ENCODE data around the gene HOMER1. TPM values are rescaled to one million over a fixed set of nuclear protein-coding genes. Genes with fewer than 3 reads are reported as not detected.
A peak's percentile ranks its signal among the peaks of the same experiment; 100 is the strongest.

The HOMER1 gene
- 15.7 and 18.3 TPM in 2 replicates for total RNA-seq (2014; rRNA removed; shearing (Covaris generic))

GRCh38 chr5:79513704-79514390 is at the start of gene HOMER1:
Gene HOMER1, minus strand, starts transcription at chr5:79514134. Its CDS starts 1,360 bp downstream, at chr5:79512774.
- no peaks in the 10 kb centered on the region for H3K27me3 ChIP-seq

GRCh38 chr5:79563247-79563590 is 49.3 kb upstream of the HOMER1 start:
- H3K27ac ChIP-seq = no peak overlapping the region
- H3K4me1 ChIP-seq = peaks cover 3% of the 10 kb centered on the region; the same call in 1 of the 2 replicates
- H3K27me3 ChIP-seq = no peaks in the 10 kb centered on the region
- H3K9me3 ChIP-seq (replicated peaks) = no peaks in the 10 kb centered on the region
- H3K4me3 ChIP-seq = no peak overlapping the region
- no peaks in the 10 kb centered on the region for H3K36me3 ChIP-seq
- no peak for DNase-seq

More at GRCh38 chr5:79513704-79514390, at the start of gene HOMER1:
- H3K4me1 ChIP-seq = peaks cover 11% of the 10 kb centered on the region
- DNase-seq = peak; percentile 86
- H3K9me3 ChIP-seq (replicated peaks) = no peaks in the 10 kb centered on the region
- H3K27ac ChIP-seq = peak within 1 kb of the TSS; percentile 65
- peak within 1 kb of the TSS; percentile 75 for H3K4me3 ChIP-seq
- no peaks in the 10 kb centered on the region for H3K36me3 ChIP-seq

GRCh38 chr5:79562351-79563246 is 48.7 kb upstream of the HOMER1 start:
- H3K36me3 ChIP-seq = no peaks in the 10 kb centered on the region

GRCh38 chr5:79561525-79561893 is 47.6 kb upstream of the HOMER1 start:
- no peaks in the 10 kb centered on the region for H3K27me3 ChIP-seq
- H3K4me1 ChIP-seq = 0 out of 2 replicates have a peak, but pooled peaks cover 2% of the 10 kb centered on the region
- DNase-seq = no peak
- no peaks in the 10 kb centered on the region for H3K36me3 ChIP-seq
- H3K27ac ChIP-seq = no peak overlapping the region
- H3K4me3 ChIP-seq = no peak overlapping the region
- no peaks in the 10 kb centered on the region for H3K9me3 ChIP-seq (replicated peaks)

More at GRCh38 chr5:79562351-79563246, 48.7 kb upstream of the HOMER1 start:
- Histone ChIP-seq H3K4me1 (0 out of 2 replicates have a peak, but pooled peaks cover 2% of the 10 kb centered on the region), H3K4me3 (no peak overlapping the region), H3K27ac (no peak overlapping the region), H3K9me3 (replicated peaks) (no peaks in the 10 kb centered on the region), H3K27me3 (no peaks in the 10 kb centered on the region)
- DNase-seq = no peak

GRCh38 chr5:79560771-79561524 is 47.0 kb upstream of the HOMER1 start:
- no peaks in the 10 kb centered on the region for H3K27me3 ChIP-seq
- no peak for DNase-seq
- no peaks in the 10 kb centered on the region for H3K9me3 ChIP-seq (replicated peaks)
- H3K4me3 ChIP-seq = no peak overlapping the region
- H3K36me3 ChIP-seq = no peaks in the 10 kb centered on the region
- H3K27ac ChIP-seq = no peak overlapping the region
- H3K4me1 ChIP-seq = peaks cover 2% of the 10 kb centered on the region; the same call in 1 of the 2 replicates

- no peaks in the 10 kb centered on the region for H3K9me3 ChIP-seq (replicated peaks)
- no peak overlapping the region for H3K27ac ChIP-seq
- no peaks in the 10 kb centered on the region; the same call in 1 of the 2 replicates for H3K4me1 ChIP-seq
- H3K4me3 ChIP-seq = no peak overlapping the region
- H3K27me3 ChIP-seq = no peaks in the 10 kb centered on the region
- H3K36me3 ChIP-seq = no peaks in the 10 kb centered on the region
- DNase-seq = no peak
Observed at GRCh38 chr5:79555418-79555817, 41.5 kb upstream of the HOMER1 start.

- peaks cover 2% of the 10 kb centered on the region for H3K4me1 ChIP-seq
- DNase-seq = no peak
- H3K27me3 ChIP-seq = no peaks in the 10 kb centered on the region
Observed at GRCh38 chr5:79552984-79553383, 39.0 kb upstream of the HOMER1 start.

GRCh38 chr5:79547982-79548381 is 34.0 kb upstream of the HOMER1 start:
- peaks cover 8% of the 10 kb centered on the region; the same call in 1 of the 2 replicates for H3K4me1 ChIP-seq
- DNase-seq = no peak
- no peak overlapping the region for H3K4me3 ChIP-seq
- H3K36me3 ChIP-seq = no peaks in the 10 kb centered on the region
- no peak overlapping the region for H3K27ac ChIP-seq
- H3K9me3 ChIP-seq (replicated peaks) = no peaks in the 10 kb centered on the region
- H3K27me3 ChIP-seq = no peaks in the 10 kb centered on the region

More at GRCh38 chr5:79552984-79553383, 39.0 kb upstream of the HOMER1 start:
- Histone ChIP-seq H3K27ac (no peak overlapping the region), H3K9me3 (replicated peaks) (no peaks in the 10 kb centered on the region), H3K36me3 (no peaks in the 10 kb centered on the region), H3K4me3 (no peak overlapping the region)

GRCh38 chr5:79547429-79547822 is 33.5 kb upstream of the HOMER1 start:
- H3K36me3 ChIP-seq = no peaks in the 10 kb centered on the region
- H3K27ac ChIP-seq = no peak overlapping the region
- no peak for DNase-seq
- no peaks in the 10 kb centered on the region for H3K27me3 ChIP-seq
- H3K4me1 ChIP-seq = peaks cover 8% of the 10 kb centered on the region; the same call in 1 of the 2 replicates
- H3K9me3 ChIP-seq (replicated peaks) = no peaks in the 10 kb centered on the region
- H3K4me3 ChIP-seq = no peak overlapping the region

GRCh38 chr5:79546782-79547428 is 33.0 kb upstream of the HOMER1 start:
- Histone ChIP-seq H3K36me3 (no peaks in the 10 kb centered on the region), H3K4me3 (no peak overlapping the region), H3K27me3 (no peaks in the 10 kb centered on the region), H3K9me3 (replicated peaks) (no peaks in the 10 kb centered on the region), H3K4me1 (peaks cover 8% of the 10 kb centered on the region; the same call in 1 of the 2 replicates), H3K27ac (no peak overlapping the region)
- peak in 1 of 2 experiments; percentile 36 for DNase-seq

GRCh38 chr5:79544131-79544530 is 30.2 kb upstream of the HOMER1 start:
- Histone ChIP-seq H3K27ac (no peak overlapping the region), H3K9me3 (replicated peaks) (no peaks in the 10 kb centered on the region), H3K27me3 (no peaks in the 10 kb centered on the region), H3K36me3 (no peaks in the 10 kb centered on the region), H3K4me3 (no peak overlapping the region), H3K4me1 (peaks cover 8% of the 10 kb centered on the region; the same call in 1 of the 2 replicates)
- no peak for DNase-seq

GRCh38 chr5:79540939-79541338 is 27.0 kb upstream of the HOMER1 start:
- Histone ChIP-seq H3K4me3 (no peak overlapping the region), H3K9me3 (replicated peaks) (no peaks in the 10 kb centered on the region), H3K27me3 (no peaks in the 10 kb centered on the region)

GRCh38 chr5:79536193-79536906 is 22.4 kb upstream of the HOMER1 start:
- peak in 1 of 2 experiments; percentile 33 for DNase-seq
- Histone ChIP-seq H3K27me3 (no peaks in the 10 kb centered on the region), H3K27ac (no peak overlapping the region), H3K9me3 (replicated peaks) (no peaks in the 10 kb centered on the region), H3K4me3 (no peak overlapping the region), H3K4me1 (no peaks in the 10 kb centered on the region), H3K36me3 (no peaks in the 10 kb centered on the region)

More at GRCh38 chr5:79540939-79541338, 27.0 kb upstream of the HOMER1 start:
- no peak for DNase-seq
- H3K4me1 ChIP-seq = no peaks in the 10 kb centered on the region
- no peaks in the 10 kb centered on the region for H3K36me3 ChIP-seq
- H3K27ac ChIP-seq = no peak overlapping the region
